Fibroblast of villous mesenchyme (primary cell): ENCODE measurements around the gene RBMS3. TPM values are rescaled to one million over a fixed set of nuclear protein-coding genes. Genes with fewer than 3 reads are reported as not detected.
A peak's percentile ranks its signal among the peaks of the same experiment; 100 is the strongest.

Source experiments
- DNase-seq: peaks from one replicate; pipeline ENCODE4 v3.0.0-alpha.2; 2010; ENCODE audit warnings: low read depth
- H3K4me3 ChIP-seq: 2 replicates; pipeline ENCODE4 v1.5.1; 2011; ENCODE audit warnings: low read depth, mild to moderate bottlenecking, low read length
- total RNA-seq: library from RNA; depleted of rRNA; stranded (reverse); fragments of >200 nt; gene quantifications from 2 replicates; pipeline ENCODE4 v1.2.3, GENCODE V29; 2012
- TF ChIP-seq, protein P1 (sequence below): IDR thresholded peaks from 2 replicates; pipeline ENCODE4 v1.5.1; 2012; ENCODE audit warnings: low read depth, mild to moderate bottlenecking, low read length; ENCODE audit not compliant: insufficient read depth

The RBMS3 gene
- total RNA-seq, 1 donor, result 85.9 TPM

DNA sequence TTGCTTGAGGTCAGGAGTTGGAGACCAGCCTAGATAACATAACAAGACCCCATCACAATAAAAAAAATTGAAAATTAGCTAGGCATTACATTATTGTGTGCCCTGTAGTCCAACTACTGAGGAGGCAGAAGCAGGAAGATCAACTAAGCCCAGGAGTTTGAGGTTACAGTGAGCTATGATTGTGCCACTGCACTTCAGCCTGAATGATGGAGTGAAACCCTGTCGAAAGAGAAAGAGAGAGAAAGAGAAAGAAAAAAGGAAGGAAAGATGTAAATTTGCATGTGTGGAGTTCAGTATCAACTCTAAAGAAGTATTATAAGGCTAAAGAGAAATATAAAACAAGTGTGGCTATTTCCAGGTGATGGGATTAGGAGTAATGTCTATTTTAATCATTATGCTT is 661.4 kb downstream of the RBMS3 start:
- DNase-seq, result no peak
- H3K4me3 ChIP-seq, result no peak overlapping the region
- TF ChIP-seq, protein P1, sequence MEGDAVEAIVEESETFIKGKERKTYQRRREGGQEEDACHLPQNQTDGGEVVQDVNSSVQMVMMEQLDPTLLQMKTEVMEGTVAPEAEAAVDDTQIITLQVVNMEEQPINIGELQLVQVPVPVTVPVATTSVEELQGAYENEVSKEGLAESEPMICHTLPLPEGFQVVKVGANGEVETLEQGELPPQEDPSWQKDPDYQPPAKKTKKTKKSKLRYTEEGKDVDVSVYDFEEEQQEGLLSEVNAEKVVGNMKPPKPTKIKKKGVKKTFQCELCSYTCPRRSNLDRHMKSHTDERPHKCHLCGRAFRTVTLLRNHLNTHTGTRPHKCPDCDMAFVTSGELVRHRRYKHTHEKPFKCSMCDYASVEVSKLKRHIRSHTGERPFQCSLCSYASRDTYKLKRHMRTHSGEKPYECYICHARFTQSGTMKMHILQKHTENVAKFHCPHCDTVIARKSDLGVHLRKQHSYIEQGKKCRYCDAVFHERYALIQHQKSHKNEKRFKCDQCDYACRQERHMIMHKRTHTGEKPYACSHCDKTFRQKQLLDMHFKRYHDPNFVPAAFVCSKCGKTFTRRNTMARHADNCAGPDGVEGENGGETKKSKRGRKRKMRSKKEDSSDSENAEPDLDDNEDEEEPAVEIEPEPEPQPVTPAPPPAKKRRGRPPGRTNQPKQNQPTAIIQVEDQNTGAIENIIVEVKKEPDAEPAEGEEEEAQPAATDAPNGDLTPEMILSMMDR, result no peak

DNA sequence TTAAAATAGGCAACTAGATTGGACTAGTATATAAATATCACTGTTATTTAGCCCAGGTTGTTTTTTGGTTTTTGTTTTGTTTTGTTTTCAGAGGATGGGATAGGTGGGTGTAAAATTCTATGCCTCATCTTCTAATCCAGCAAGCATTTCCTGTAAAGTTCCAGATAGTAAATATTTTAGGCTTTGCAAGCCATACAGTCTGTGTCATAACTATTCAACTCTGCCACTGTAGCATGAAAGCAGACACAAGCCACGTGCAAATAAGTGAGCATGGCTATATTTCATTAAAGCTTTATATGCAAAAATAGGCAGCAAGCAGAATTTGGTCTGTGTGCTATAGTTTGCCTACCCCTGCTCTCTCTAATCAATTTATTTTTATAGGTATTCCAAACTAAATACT is 668.3 kb downstream of the RBMS3 start:
- peak; percentile 42 for DNase-seq

DNA sequence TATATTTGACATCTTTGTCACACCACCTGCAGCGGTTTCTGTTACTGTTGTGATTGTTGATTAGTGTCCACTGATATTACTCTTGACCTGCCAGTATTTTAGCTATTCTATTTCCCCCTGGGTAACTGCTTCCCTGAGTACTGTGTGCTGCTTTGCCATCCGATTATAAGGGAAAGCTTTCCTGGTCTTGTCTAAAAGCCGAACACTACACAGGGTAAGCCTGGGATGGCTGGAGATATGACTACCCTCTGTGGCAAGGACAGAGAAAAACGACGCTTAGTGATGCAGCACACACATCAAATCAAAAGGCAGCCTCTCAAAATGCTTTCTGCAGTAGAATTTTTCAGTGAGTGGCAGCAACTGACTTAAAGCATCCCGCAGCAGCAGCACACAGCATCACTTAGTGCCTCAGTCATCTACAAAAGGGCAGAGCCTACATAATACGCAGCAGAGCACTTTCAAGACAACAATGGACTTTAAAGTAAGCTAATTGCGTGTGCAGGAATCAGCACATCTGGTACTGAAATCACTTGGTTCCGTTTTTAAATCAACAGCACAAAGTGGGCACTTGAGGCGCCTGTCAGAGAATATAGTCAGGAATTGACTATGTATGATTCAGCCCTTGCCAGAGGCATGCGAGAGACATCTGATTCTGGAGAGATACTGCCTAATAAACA is 669.2 kb downstream of the RBMS3 start:
- H3K4me3 ChIP-seq, result no peak overlapping the region
- TF ChIP-seq, protein P1, result no peak
- DNase-seq, result no peak

More for the DNA sequence above, 668.3 kb downstream of the RBMS3 start:
- TF ChIP-seq, protein P1, result no peak
- no peak overlapping the region for H3K4me3 ChIP-seq

DNA sequence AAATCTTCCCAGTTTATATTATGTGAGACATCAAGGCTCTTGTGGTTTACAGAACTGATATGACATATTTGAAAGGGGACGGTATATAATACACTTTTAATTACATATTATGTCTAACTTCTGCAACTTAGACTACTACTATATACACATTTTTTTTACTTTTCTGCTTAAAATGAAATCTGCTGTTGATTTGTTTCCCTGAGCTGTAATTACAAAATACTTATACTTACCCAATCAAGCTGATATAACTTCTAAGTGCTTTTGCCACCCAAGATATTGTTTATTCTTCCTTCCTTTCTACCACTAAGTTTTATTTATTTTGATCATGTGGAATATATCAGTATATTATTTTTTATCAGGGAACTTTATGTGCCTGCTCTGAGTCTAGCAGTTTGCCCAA is 671.6 kb downstream of the RBMS3 start:
- no peak overlapping the region for H3K4me3 ChIP-seq
- TF ChIP-seq, protein P1, result no peak
- no peak for DNase-seq

DNA sequence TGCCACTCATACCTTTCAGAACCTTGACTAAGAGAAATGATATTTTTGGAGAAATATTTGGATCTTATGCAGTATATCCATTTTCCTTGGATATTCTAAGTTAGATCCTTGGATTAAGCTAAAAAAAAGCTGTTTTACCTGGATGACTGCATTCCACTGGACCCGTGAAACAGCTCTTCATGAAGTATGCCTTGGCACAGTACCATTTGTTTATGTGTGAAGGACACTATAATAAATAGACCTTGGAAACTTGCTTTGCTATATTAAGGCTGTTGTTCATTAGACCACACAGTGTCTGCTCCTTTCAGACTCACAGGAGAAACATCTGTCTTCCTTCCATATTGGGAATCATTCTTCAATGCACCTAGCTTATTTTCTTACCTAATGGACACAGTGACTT is 674.5 kb downstream of the RBMS3 start:
- no peak for DNase-seq
- TF ChIP-seq, protein P1, result no peak
- H3K4me3 ChIP-seq, result no peak overlapping the region

DNA sequence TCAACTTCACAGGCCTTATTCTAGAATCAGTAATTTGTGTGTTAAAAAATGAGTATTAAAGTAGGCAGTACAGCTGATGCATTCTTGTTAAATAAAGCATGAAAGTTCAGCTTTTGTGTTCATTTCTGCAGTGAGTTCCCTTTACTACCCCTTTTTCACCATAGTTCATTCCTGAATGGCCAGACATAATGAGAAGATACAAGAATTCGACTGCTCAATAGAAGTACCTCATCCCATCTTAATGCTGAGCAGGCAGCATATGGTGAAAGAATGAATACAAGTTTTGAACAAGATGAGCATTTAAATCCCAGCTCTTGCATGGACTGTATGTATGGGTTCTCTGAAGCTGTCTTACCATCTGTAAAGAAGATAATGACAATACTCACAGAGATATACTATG is 677.9 kb downstream of the RBMS3 start:
- DNase-seq, result no peak
- TF ChIP-seq, protein P1, result no peak
- H3K4me3 ChIP-seq, result no peak overlapping the region

DNA sequence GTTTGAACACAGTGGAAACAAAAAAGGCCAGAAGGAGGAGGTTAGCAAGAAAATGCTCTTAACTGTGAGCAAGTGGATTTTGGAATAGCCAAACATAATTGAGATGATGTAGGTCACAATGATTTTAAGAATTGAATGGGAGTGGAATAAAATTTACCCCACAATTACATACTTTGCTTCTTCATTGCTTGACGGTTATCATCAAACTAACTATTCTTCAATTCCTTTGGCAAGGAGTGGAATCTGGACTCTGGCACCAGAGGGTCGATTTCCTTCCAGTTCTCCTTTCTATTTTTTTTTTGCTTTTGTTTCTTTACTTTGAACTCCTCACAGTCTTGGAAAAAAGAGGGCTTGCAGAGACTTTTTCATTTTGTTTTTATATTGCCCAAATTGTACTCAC is 691.0 kb downstream of the RBMS3 start:
- no peak overlapping the region for H3K4me3 ChIP-seq
- TF ChIP-seq, protein P1, result no peak
- no peak for DNase-seq
